IMR-90 (cell line): Measurements from ENCODE around the gene AATF.

Experiments used
- CHD1 ChIP-seq: IDR thresholded peaks from 2 replicates; pipeline ENCODE4 v1.6.1; 2012; ENCODE audit warnings: low read depth, low read length, improper control_type of control experiment
- CTCF ChIP-seq: conservative IDR thresholded peaks from 2 replicates; pipeline ENCODE4 v1.5.1; 2012; ENCODE audit warnings: mild to moderate bottlenecking, low read depth, low read length, improper control_type of control experiment
- FOS ChIP-seq: fragments of 150-350 bp; IDR thresholded peaks from 2 replicates; pipeline ENCODE4 v1.6.1; 2016; ENCODE audit warnings: low read depth, low read length
- RAD21 ChIP-seq: IDR thresholded peaks from 2 replicates; pipeline ENCODE4 v1.6.1; 2012; ENCODE audit warnings: low read length, improper control_type of control experiment
- RFX5 ChIP-seq: IDR thresholded peaks from 2 replicates; pipeline ENCODE4 v1.8.0; 2012; ENCODE audit warnings: low read depth, mild to moderate bottlenecking, low read length, moderate library complexity

GRCh38 chr17:37097154-37097553, 148.4 kb downstream of the AATF start:
- TF ChIP-seq CTCF (no peak), CHD1 (no peak), RFX5 (no peak), RAD21 (no peak), FOS (no peak)
